Peyer's patch (tissue), 4 donors: ENCODE results near the gene RTP4.

Source experiments
- POLR2A ChIP-seq, 2 donors: fragments of 450-650 bp; IDR thresholded peaks; one replicate each; pipeline ENCODE4 v1.5.1; 2017; ENCODE audit warnings: antibody characterized with exemption in 2 of 2, mild to moderate bottlenecking in 2 of 2, moderate library complexity in 2 of 2
- TF ChIP-seq, protein P1 (sequence below), 6 experiments: fragments of 450-650 bp in 4 of 6; fragments of 200-600 bp in 2 of 6; sonication (generic) in 1 of 6; IDR thresholded peaks; one replicate each; pipeline ENCODE4 v1.5.1; 2017 to 2019; ENCODE audit warnings: antibody characterized with exemption in 6 of 6, mild to moderate bottlenecking in 3 of 6, moderate library complexity in 1 of 6

DNA sequence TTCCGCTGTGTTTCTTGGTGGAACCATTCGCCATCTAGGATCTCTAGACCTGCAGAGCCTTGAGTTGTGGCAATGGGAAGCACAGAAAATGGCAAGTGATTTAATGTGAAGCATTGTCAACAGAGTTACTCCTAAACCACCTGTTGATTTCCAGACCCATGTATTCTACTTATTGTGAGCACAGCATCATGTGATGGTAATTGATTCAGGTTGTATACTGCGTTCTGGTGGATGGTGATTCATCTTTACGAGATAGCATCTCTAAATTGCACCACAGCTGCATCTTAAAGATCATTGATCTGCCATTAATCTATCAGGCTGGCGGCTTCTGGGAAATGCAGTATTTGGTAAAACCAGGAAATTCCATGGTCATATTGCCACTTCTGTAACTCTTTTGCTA lies 7.4 kb downstream of the RTP4 start:
- TF ChIP-seq, protein P1, sequence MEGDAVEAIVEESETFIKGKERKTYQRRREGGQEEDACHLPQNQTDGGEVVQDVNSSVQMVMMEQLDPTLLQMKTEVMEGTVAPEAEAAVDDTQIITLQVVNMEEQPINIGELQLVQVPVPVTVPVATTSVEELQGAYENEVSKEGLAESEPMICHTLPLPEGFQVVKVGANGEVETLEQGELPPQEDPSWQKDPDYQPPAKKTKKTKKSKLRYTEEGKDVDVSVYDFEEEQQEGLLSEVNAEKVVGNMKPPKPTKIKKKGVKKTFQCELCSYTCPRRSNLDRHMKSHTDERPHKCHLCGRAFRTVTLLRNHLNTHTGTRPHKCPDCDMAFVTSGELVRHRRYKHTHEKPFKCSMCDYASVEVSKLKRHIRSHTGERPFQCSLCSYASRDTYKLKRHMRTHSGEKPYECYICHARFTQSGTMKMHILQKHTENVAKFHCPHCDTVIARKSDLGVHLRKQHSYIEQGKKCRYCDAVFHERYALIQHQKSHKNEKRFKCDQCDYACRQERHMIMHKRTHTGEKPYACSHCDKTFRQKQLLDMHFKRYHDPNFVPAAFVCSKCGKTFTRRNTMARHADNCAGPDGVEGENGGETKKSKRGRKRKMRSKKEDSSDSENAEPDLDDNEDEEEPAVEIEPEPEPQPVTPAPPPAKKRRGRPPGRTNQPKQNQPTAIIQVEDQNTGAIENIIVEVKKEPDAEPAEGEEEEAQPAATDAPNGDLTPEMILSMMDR (IDR thresholded peaks at IDR 0.05): no peak
- TF ChIP-seq POLR2A (IDR thresholded peaks at IDR 0.05): no peak
